ENCODE results near the gene SKP1. TPM values are rescaled to one million over a fixed set of nuclear protein-coding genes. Genes with fewer than 3 reads are reported as not detected.

Gene SKP1
- total RNA-seq, 1 experiment from 2014 or later: 348 TPM

GRCh38 chr5:134183481-134183880, 6.7 kb upstream of the SKP1 start:
- no peak overlapping the region for H4K5ac ChIP-seq (ENCODE audit: insufficient read length, low read depth, low read length)
- H4K91ac ChIP-seq (ENCODE audit: insufficient read length, low read depth, low read length): no peak overlapping the region
- H3K4ac ChIP-seq (ENCODE audit: low read depth, low read length): no peak overlapping the region
- no peaks in the 10 kb centered on the region for H3K4me1 ChIP-seq (ENCODE audit: insufficient read depth, low read length)
- H4K20me1 ChIP-seq (ENCODE audit: control insufficient read depth, insufficient read depth, insufficient read length): no peaks in the 10 kb centered on the region
- Mint-ChIP-seq H3K4me3 (no peak overlapping the region), H3K9me3 (no peaks in the 10 kb centered on the region), H3K27me3 (ENCODE audit: low read depth) (no peaks in the 10 kb centered on the region; the same call in 1 of the 2 replicates), H3K4me1 (peaks cover 2 to 3% of the 10 kb centered on the region in 2 experiments; a peak in 3 of 4 replicates), H3K36me3 (ENCODE audit: insufficient read depth in 1 of 3, low read depth in 3 of 3) (no peaks in the 10 kb centered on the region), H3K27ac (no peak overlapping the region)
- H3K23me2 ChIP-seq (ENCODE audit: insufficient read length, low read depth, low read length, poor library complexity, severe bottlenecking): no peaks in the 10 kb centered on the region
- no peak overlapping the region for H3K18ac ChIP-seq (ENCODE audit: insufficient read length, low read depth, low read length)
- no peak overlapping the region for H2BK12ac ChIP-seq (ENCODE audit: insufficient read length, low read depth, low read length)
- H3K4me2 ChIP-seq (ENCODE audit: insufficient read depth, insufficient read length, low read length): no peak overlapping the region
- H2BK5ac ChIP-seq (ENCODE audit: insufficient read length, low read length): no peak overlapping the region
- no peak overlapping the region for H3T11ph ChIP-seq (ENCODE audit: low read length)
- H3K9ac ChIP-seq (ENCODE audit: extremely low read depth, insufficient read length, low read length): no peak overlapping the region
- no peak for DNase-seq
- H2BK20ac ChIP-seq (ENCODE audit: low read depth, low read length, poor library complexity, severe bottlenecking): no peak overlapping the region
- H2BK120ac ChIP-seq (ENCODE audit: low read depth, low read length, poor library complexity, severe bottlenecking): no peak overlapping the region
- TF ChIP-seq, protein P1, sequence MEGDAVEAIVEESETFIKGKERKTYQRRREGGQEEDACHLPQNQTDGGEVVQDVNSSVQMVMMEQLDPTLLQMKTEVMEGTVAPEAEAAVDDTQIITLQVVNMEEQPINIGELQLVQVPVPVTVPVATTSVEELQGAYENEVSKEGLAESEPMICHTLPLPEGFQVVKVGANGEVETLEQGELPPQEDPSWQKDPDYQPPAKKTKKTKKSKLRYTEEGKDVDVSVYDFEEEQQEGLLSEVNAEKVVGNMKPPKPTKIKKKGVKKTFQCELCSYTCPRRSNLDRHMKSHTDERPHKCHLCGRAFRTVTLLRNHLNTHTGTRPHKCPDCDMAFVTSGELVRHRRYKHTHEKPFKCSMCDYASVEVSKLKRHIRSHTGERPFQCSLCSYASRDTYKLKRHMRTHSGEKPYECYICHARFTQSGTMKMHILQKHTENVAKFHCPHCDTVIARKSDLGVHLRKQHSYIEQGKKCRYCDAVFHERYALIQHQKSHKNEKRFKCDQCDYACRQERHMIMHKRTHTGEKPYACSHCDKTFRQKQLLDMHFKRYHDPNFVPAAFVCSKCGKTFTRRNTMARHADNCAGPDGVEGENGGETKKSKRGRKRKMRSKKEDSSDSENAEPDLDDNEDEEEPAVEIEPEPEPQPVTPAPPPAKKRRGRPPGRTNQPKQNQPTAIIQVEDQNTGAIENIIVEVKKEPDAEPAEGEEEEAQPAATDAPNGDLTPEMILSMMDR (conservative IDR thresholded peaks at IDR 0.05): no peak
- H3K14ac ChIP-seq (ENCODE audit: insufficient read depth, low read length): no peak overlapping the region
- H3K79me2 ChIP-seq (ENCODE audit: insufficient read depth, low read length): no peaks in the 10 kb centered on the region
- H4K8ac ChIP-seq (replicated peaks; ENCODE audit: insufficient read length, low read depth, low read length): no peak overlapping the region
- no peak overlapping the region for H2AFZ ChIP-seq (ENCODE audit: low read length)
- H3K27me3 ChIP-seq (ENCODE audit: insufficient read depth, low read length): no peaks in the 10 kb centered on the region
- no peak overlapping the region for H3K27ac ChIP-seq (ENCODE audit: insufficient read length, low read depth, low read length)
- H3K9me3 ChIP-seq (ENCODE audit: control insufficient read depth, low read depth, low read length): no peaks in the 10 kb centered on the region
- no peak overlapping the region for H2BK15ac ChIP-seq (ENCODE audit: low read depth, low read length)
- no peak overlapping the region for H3K23ac ChIP-seq (ENCODE audit: insufficient read length, low read depth, low read length)
- H3K56ac ChIP-seq (ENCODE audit: insufficient read length, low read depth, low read length): no peak overlapping the region
- H2AK5ac ChIP-seq (ENCODE audit: insufficient read length, low read length): no peak overlapping the region
- no peaks in the 10 kb centered on the region for H3K79me1 ChIP-seq (ENCODE audit: insufficient read depth, low read depth, low read length, poor library complexity, severe bottlenecking)
